GM12878 (cell line): Measurements from ENCODE around the gene MID1. TPM values are rescaled to one million over a fixed set of nuclear protein-coding genes. Genes with fewer than 3 reads are reported as not detected.
"Not testable (repeated sequence)": the region's sequence is repeated elsewhere in the genome, so short reads cannot be mapped to it uniquely, and the experiment has no call there.

Experiments used
- ATAC-seq: fragments of 200-7000 bp; cut with Tn5 transposase; 3 replicates; pipeline ENCODE4 v1.9.1; 2020; ENCODE audit warnings: mild to moderate bottlenecking, moderate library complexity
- BruUV-seq: library from RNA; stranded (reverse); fragments of 400-500 nt; replicated peaks from 2 replicates; lab custom pipeline; 2021; lab: Mats Ljungman, UMichigan
- CTCF ChIA-PET: fragments of 300-600 bp; sonication (Branson Sonifier 250); formaldehyde crosslinking; extraction: SDS; loops from one replicate; lab custom pipeline; 2021; ENCODE audit warnings: inconsistent platforms; lab: Yijun Ruan, JAX
- POLR2A ChIA-PET: fragments of 350-600 bp; formaldehyde crosslinking; extraction: SDS; loops from one replicate; lab custom pipeline; 2021; ENCODE audit warnings: inconsistent platforms; lab: Charles Lee
- RAD21 ChIA-PET: fragments of 300-600 bp; sonication (Branson Sonifier 250); formaldehyde crosslinking; loops from one replicate; lab custom pipeline; 2023; ENCODE audit warnings: antibody characterized with exemption; ENCODE audit not compliant: unreplicated experiment; lab: Charles Lee
- SMC1A ChIA-PET: fragments of 300-600 bp; sonication (Branson Sonifier 250); formaldehyde crosslinking; loops from one replicate; lab custom pipeline; 2023; ENCODE audit not compliant: unreplicated experiment, uncharacterized antibody; lab: Charles Lee
- DNase-seq: peaks from one replicate; pipeline ENCODE4 v3.0.0-alpha.2; 2011; ENCODE audit warnings: low read depth, low spot score
- FAIRE-seq: peaks from 3 replicates; lab custom pipeline; 2011; peaks lifted over from hg19 to GRCh38; lab: Jason Lieb, UNC
- H2AFZ ChIP-seq: 2 replicates; pipeline ENCODE4 v1.6.0; 2011; ENCODE audit warnings: low read depth, low read length, control low read depth; ENCODE audit not compliant: control insufficient read depth
- H3K27ac ChIP-seq: 2 replicates; pipeline ENCODE4 v1.5.1; 2011; ENCODE audit warnings: control low read depth; ENCODE audit not compliant: control insufficient read depth, insufficient read depth
- H3K27me3 ChIP-seq, 2 experiments: replicated peaks in 1 of 2; 2 replicates each; pipeline versions ENCODE4 v1.6.0 to v1.6.1; 2011; ENCODE audit warnings: low read length in 1 of 2; ENCODE audit not compliant: control insufficient read depth in 2 of 2, insufficient read depth in 2 of 2
- H3K36me3 ChIP-seq, 2 experiments: 2 replicates each; pipeline ENCODE4 v1.5.1; 2011; ENCODE audit warnings: low read length in 1 of 2; ENCODE audit not compliant: control insufficient read depth in 2 of 2, insufficient read depth in 2 of 2
- H3K4me1 ChIP-seq: 2 replicates; pipeline ENCODE4 v1.6.1; 2011; ENCODE audit warnings: mild to moderate bottlenecking, low read length, moderate library complexity, mixed read lengths; ENCODE audit not compliant: control insufficient read depth, insufficient read depth
- H3K4me2 ChIP-seq: 2 replicates; pipeline ENCODE4 v1.6.0; 2011; ENCODE audit warnings: control low read depth; ENCODE audit not compliant: control insufficient read depth, insufficient read depth
- H3K4me3 ChIP-seq: fragments of 200-600 bp; sonication (generic); 2 replicates; pipeline ENCODE4 v1.5.1; 2016
- H3K79me2 ChIP-seq: 2 replicates; pipeline ENCODE4 v1.6.0; 2011; ENCODE audit warnings: low read length; ENCODE audit not compliant: control insufficient read depth, insufficient read depth
- H3K9ac ChIP-seq: 2 replicates; pipeline ENCODE4 v1.8.0; 2011; ENCODE audit warnings: low read length, control low read depth, mixed read lengths; ENCODE audit not compliant: control insufficient read depth, insufficient read depth
- H3K9me3 ChIP-seq: replicated peaks from 3 replicates; pipeline ENCODE4 v1.5.1; 2011; ENCODE audit warnings: mild to moderate bottlenecking, low read length; ENCODE audit not compliant: control insufficient read depth, insufficient read depth
- H4K20me1 ChIP-seq: 2 replicates; pipeline ENCODE4 v1.6.0; 2011; ENCODE audit not compliant: control insufficient read depth, insufficient read depth
- CHD2 ChIP-seq: IDR thresholded peaks from 2 replicates; pipeline ENCODE4 v1.6.1; 2011; ENCODE audit warnings: low read depth, low read length, improper control_type of control experiment, borderline replicate concordance
- ELK1 ChIP-seq: IDR thresholded peaks from 2 replicates; pipeline ENCODE4 v1.6.1; 2012; ENCODE audit warnings: low read depth, low read length, improper control_type of control experiment
- ETV6 ChIP-seq, 2 experiments: fragments of 450-650 bp in 1 of 2; IDR thresholded peaks in 1 of 2; conservative IDR thresholded peaks in 1 of 2; 2 replicates each; pipeline ENCODE4 v1.6.1; 2014; ENCODE audit warnings: antibody characterized with exemption in 1 of 2, borderline replicate concordance in 1 of 2, low read depth in 1 of 2, mild to moderate bottlenecking in 1 of 2, moderate library complexity in 1 of 2
- FOS ChIP-seq: IDR thresholded peaks from 3 replicates; pipeline ENCODE4 v1.6.1; 2011; ENCODE audit warnings: borderline replicate concordance; ENCODE audit not compliant: insufficient read length; ENCODE audit errors: extremely low read depth
- FOXK2 ChIP-seq: fragments of 450-650 bp; IDR thresholded peaks from 2 replicates; pipeline ENCODE4 v1.6.1; 2017; ENCODE audit warnings: mild to moderate bottlenecking, moderate library complexity
- GATAD2B ChIP-seq: fragments of 450-650 bp; conservative IDR thresholded peaks from 2 replicates; pipeline ENCODE4 v1.6.1; 2017; ENCODE audit warnings: low read depth, mild to moderate bottlenecking, moderate library complexity
- IKZF1 ChIP-seq: fragments of 450-650 bp; conservative IDR thresholded peaks from 2 replicates; pipeline ENCODE4 v1.6.1; 2017; ENCODE audit warnings: antibody characterized with exemption, mild to moderate bottlenecking
- KDM1A ChIP-seq: fragments of 200-600 bp; sonication (generic); IDR thresholded peaks from 2 replicates; pipeline ENCODE4 v1.6.1; 2016; ENCODE audit warnings: borderline replicate concordance
- MEF2B ChIP-seq: fragments of 450-650 bp; IDR thresholded peaks from 2 replicates; pipeline ENCODE4 v1.6.1; 2018; ENCODE audit warnings: mild to moderate bottlenecking, moderate library complexity; ENCODE audit not compliant: partially characterized antibody, poor library complexity, severe bottlenecking
- MLLT1 ChIP-seq: fragments of 450-650 bp; IDR thresholded peaks from 2 replicates; pipeline ENCODE4 v1.6.1; 2016; ENCODE audit warnings: mild to moderate bottlenecking
- MTA2 ChIP-seq: fragments of 450-650 bp; IDR thresholded peaks from 2 replicates; pipeline ENCODE4 v1.6.1; 2016; ENCODE audit warnings: low read depth, mild to moderate bottlenecking, moderate library complexity
- PAX5 ChIP-seq: IDR thresholded peaks from 2 replicates; pipeline ENCODE4 v1.6.1; 2011; ENCODE audit warnings: low read depth, low read length, borderline replicate concordance
- SP1 ChIP-seq: IDR thresholded peaks from one replicate; pipeline ENCODE4 v1.6.1; 2011; ENCODE audit warnings: low read depth, low read length
- TARDBP ChIP-seq: IDR thresholded peaks from 2 replicates; pipeline ENCODE4 v1.6.1; 2016; ENCODE audit warnings: borderline replicate concordance
- TBL1XR1 ChIP-seq: IDR thresholded peaks from 2 replicates; pipeline ENCODE4 v1.6.1; 2012; ENCODE audit warnings: low read depth, low read length, improper control_type of control experiment
- USF1 ChIP-seq: IDR thresholded peaks from 2 replicates; pipeline ENCODE4 v1.6.1; 2011; ENCODE audit warnings: borderline replicate concordance, low read depth, mild to moderate bottlenecking, moderate library complexity, mixed read lengths, low read length; ENCODE audit not compliant: insufficient read depth; ENCODE audit errors: extremely low read length
- ZSCAN29 ChIP-seq: fragments of 450-650 bp; IDR thresholded peaks from 2 replicates; pipeline ENCODE4 v1.6.1; 2017; ENCODE audit warnings: mild to moderate bottlenecking, moderate library complexity
- ZZZ3 ChIP-seq: IDR thresholded peaks from 2 replicates; pipeline ENCODE4 v1.6.1; 2011; ENCODE audit warnings: low read depth; ENCODE audit not compliant: control insufficient read depth, insufficient read length
- WGBS: methylation state at CpG from one replicate; pipeline ENCODE4 v1.1.6; 2016; ENCODE audit warnings: low lambda C conversion rate; ENCODE audit not compliant: insufficient replicate concordance, insufficient coverage; ENCODE audit errors: missing lambda C conversion rate; 5-methylcytosine and 5-hydroxymethylcytosine counted together
- in situ Hi-C: fragments of 300-500 bp; cut with MboI; formaldehyde crosslinking; loops from 9 replicates; pipeline ENCODE4 v1.14.3; 2018; ENCODE audit warnings: mixed read lengths
- intact Hi-C: fragments of 100-400 bp; cut with micrococcal nuclease; formaldehyde crosslinking; loops from one replicate; pipeline ENCODE4 v1.14.2; 2022; ENCODE audit not compliant: unreplicated experiment
- polyA plus RNA-seq, 11 experiments: library from polyadenylated mRNA; depleted of rRNA in 4 of 11; unstranded in 6 of 11; stranded (reverse) in 5 of 11; fragments of >200 nt; fragmentation: Nextera tagmentation in 4 of 11; fragmentation: Illumina TruSeq in 1 of 11; extraction: Ambion mirVana in 4 of 11; extraction: Trizol in 1 of 11; gene quantifications; 1 replicate in 1 of 11; 2 replicates in 10 of 11; pipeline versions ENCODE4 v1.2.1 to v1.2.3, GENCODE V29; 2011 to 2016; ENCODE audit warnings: inconsistent platforms in 2 of 11, missing spikeins in 2 of 11, low read depth in 1 of 11
- total RNA-seq, 4 experiments: library from RNA; depleted of rRNA in 3 of 4; stranded (reverse); fragments of >200 nt in 3 of 4; fragmentation: Illumina TruSeq in 1 of 4; extraction: Trizol in 1 of 4; gene quantifications; 2 replicates each; pipeline versions ENCODE4 v1.2.1 to v1.2.3, GENCODE V29; 2013 to 2021

Gene MID1
- total and polyA plus RNA-seq, 10 of the 15 experiments (the other 5 are each of a cell fraction or from before 2014, with no cell fraction given), result 0.04 to 0.51 (median 0.14) TPM; not detected in 1

- ATAC-seq (no peak), DNase-seq (no peak), FAIRE-seq (no peak)
- no TSS peak for BruUV-seq
- RAD21 ChIA-PET, result no interaction called here
- TF ChIP-seq IKZF1 (no peak), ZSCAN29 (no peak), USF1 (no peak), TARDBP (no peak), ZZZ3 (no peak), TBL1XR1 (no peak), PAX5 (no peak), MLLT1 (no peak), FOS (no peak), GATAD2B (no peak), FOXK2 (no peak), CHD2 (no peak), ELK1 (no peak), MTA2 (no peak), KDM1A (no peak), ETV6 (conservative IDR thresholded peaks at IDR 0.05 in 1 of 2, IDR thresholded peaks at IDR 0.05 in 1 of 2; ENCODE audit: borderline replicate concordance in 1 of 2, low read depth in 1 of 2) (no peak), MEF2B (no peak), SP1 (no peak)
- H3K79me2 ChIP-seq, result no peaks in the 10 kb centered on the region
- 42% methylated on average over 6 of the region's 6 CpGs for WGBS
- intact Hi-C loops (no loop called here), in situ Hi-C loops (no loop called here)
- SMC1A ChIA-PET, result no interaction called here
- H3K9ac ChIP-seq, result no peak overlapping the region
- H3K4me3 ChIP-seq, result no peak overlapping the region
- H4K20me1 ChIP-seq, result no peaks in the 10 kb centered on the region
- CTCF ChIA-PET, result no interaction called here
- H2AFZ ChIP-seq, result no peak overlapping the region
- H3K36me3 ChIP-seq, result no peaks in the 10 kb centered on the region
- no peak overlapping the region for H3K4me2 ChIP-seq
- H3K4me1 ChIP-seq, result no peaks in the 10 kb centered on the region
- no peak overlapping the region for H3K27ac ChIP-seq
- no peaks in the 10 kb centered on the region for H3K27me3 ChIP-seq
- no peaks in the 10 kb centered on the region for H3K9me3 ChIP-seq
- POLR2A ChIA-PET, result no interaction called here
Measured at GRCh38 chrX:10589098-10589497, 31.3 kb downstream of the MID1 start.

- H2AFZ ChIP-seq, H3K27ac ChIP-seq, in situ Hi-C loops, H3K36me3 ChIP-seq, SMC1A ChIA-PET, ATAC-seq, DNase-seq, H3K4me3 ChIP-seq, H4K20me1 ChIP-seq, RAD21 ChIA-PET, H3K27me3 ChIP-seq, CTCF ChIA-PET, POLR2A ChIA-PET, H3K4me2 ChIP-seq, H3K79me2 ChIP-seq, FAIRE-seq, BruUV-seq, intact Hi-C loops, H3K9ac ChIP-seq, H3K9me3 ChIP-seq, H3K4me1 ChIP-seq: not testable (repeated sequence)
- 58% methylated on average over 7 of the region's 7 CpGs for WGBS
Measured at GRCh38 chrX:10584882-10585281, 35.5 kb downstream of the MID1 start.
